GM12878 (cell line): ENCODE results near the gene SPRR5. TPM values are rescaled to one million over a fixed set of nuclear protein-coding genes. Genes with fewer than 3 reads are reported as not detected.

Source experiments
- ATAC-seq: fragments of 200-7000 bp; cut with Tn5 transposase; 3 replicates; pipeline ENCODE4 v1.9.1; 2020; ENCODE audit warnings: mild to moderate bottlenecking, moderate library complexity
- BruUV-seq: library from RNA; stranded (reverse); fragments of 400-500 nt; replicated peaks from 2 replicates; lab custom pipeline; 2021; lab: Mats Ljungman, UMichigan
- CTCF ChIA-PET: fragments of 300-600 bp; sonication (Branson Sonifier 250); formaldehyde crosslinking; extraction: SDS; loops from one replicate; lab custom pipeline; 2021; ENCODE audit warnings: inconsistent platforms; lab: Yijun Ruan, JAX
- POLR2A ChIA-PET: fragments of 350-600 bp; formaldehyde crosslinking; extraction: SDS; loops from one replicate; lab custom pipeline; 2021; ENCODE audit warnings: inconsistent platforms; lab: Charles Lee
- RAD21 ChIA-PET: fragments of 300-600 bp; sonication (Branson Sonifier 250); formaldehyde crosslinking; loops from one replicate; lab custom pipeline; 2023; ENCODE audit warnings: antibody characterized with exemption; ENCODE audit not compliant: unreplicated experiment; lab: Charles Lee
- SMC1A ChIA-PET: fragments of 300-600 bp; sonication (Branson Sonifier 250); formaldehyde crosslinking; loops from one replicate; lab custom pipeline; 2023; ENCODE audit not compliant: unreplicated experiment, uncharacterized antibody; lab: Charles Lee
- DNase-seq: peaks from one replicate; pipeline ENCODE4 v3.0.0-alpha.2; 2011; ENCODE audit warnings: low read depth, low spot score
- FAIRE-seq: peaks from 3 replicates; lab custom pipeline; 2011; peaks lifted over from hg19 to GRCh38; lab: Jason Lieb, UNC
- H2AFZ ChIP-seq: 2 replicates; pipeline ENCODE4 v1.6.0; 2011; ENCODE audit warnings: low read depth, low read length, control low read depth; ENCODE audit not compliant: control insufficient read depth
- H3K27ac ChIP-seq: 2 replicates; pipeline ENCODE4 v1.5.1; 2011; ENCODE audit warnings: control low read depth; ENCODE audit not compliant: control insufficient read depth, insufficient read depth
- H3K27me3 ChIP-seq, 2 experiments: replicated peaks in 1 of 2; 2 replicates each; pipeline versions ENCODE4 v1.6.0 to v1.6.1; 2011; ENCODE audit warnings: low read length in 1 of 2; ENCODE audit not compliant: control insufficient read depth in 2 of 2, insufficient read depth in 2 of 2
- H3K36me3 ChIP-seq, 2 experiments: 2 replicates each; pipeline ENCODE4 v1.5.1; 2011; ENCODE audit warnings: low read length in 1 of 2; ENCODE audit not compliant: control insufficient read depth in 2 of 2, insufficient read depth in 2 of 2
- H3K4me1 ChIP-seq: 2 replicates; pipeline ENCODE4 v1.6.1; 2011; ENCODE audit warnings: mild to moderate bottlenecking, low read length, moderate library complexity, mixed read lengths; ENCODE audit not compliant: control insufficient read depth, insufficient read depth
- H3K4me2 ChIP-seq: 2 replicates; pipeline ENCODE4 v1.6.0; 2011; ENCODE audit warnings: control low read depth; ENCODE audit not compliant: control insufficient read depth, insufficient read depth
- H3K4me3 ChIP-seq: fragments of 200-600 bp; sonication (generic); 2 replicates; pipeline ENCODE4 v1.5.1; 2016
- H3K79me2 ChIP-seq: 2 replicates; pipeline ENCODE4 v1.6.0; 2011; ENCODE audit warnings: low read length; ENCODE audit not compliant: control insufficient read depth, insufficient read depth
- H3K9ac ChIP-seq: 2 replicates; pipeline ENCODE4 v1.8.0; 2011; ENCODE audit warnings: low read length, control low read depth, mixed read lengths; ENCODE audit not compliant: control insufficient read depth, insufficient read depth
- H3K9me3 ChIP-seq: replicated peaks from 3 replicates; pipeline ENCODE4 v1.5.1; 2011; ENCODE audit warnings: mild to moderate bottlenecking, low read length; ENCODE audit not compliant: control insufficient read depth, insufficient read depth
- H4K20me1 ChIP-seq: 2 replicates; pipeline ENCODE4 v1.6.0; 2011; ENCODE audit not compliant: control insufficient read depth, insufficient read depth
- EZH2 ChIP-seq: IDR thresholded peaks from 2 replicates; pipeline ENCODE4 v1.6.1; 2012; ENCODE audit warnings: low read depth, mild to moderate bottlenecking, control low read depth, inconsistent platforms, low read length, borderline replicate concordance; ENCODE audit not compliant: control insufficient read depth
- HCFC1 ChIP-seq: fragments of 150-350 bp; IDR thresholded peaks from 2 replicates; pipeline ENCODE4 v1.6.1; 2014; ENCODE audit warnings: low read length
- SREBF2 ChIP-seq: IDR thresholded peaks from 2 replicates; pipeline ENCODE4 v1.6.1; 2012; ENCODE audit warnings: mild to moderate bottlenecking, low read length
- WGBS: methylation state at CpG from one replicate; pipeline ENCODE4 v1.1.6; 2016; ENCODE audit warnings: low lambda C conversion rate; ENCODE audit not compliant: insufficient replicate concordance, insufficient coverage; ENCODE audit errors: missing lambda C conversion rate; 5-methylcytosine and 5-hydroxymethylcytosine counted together
- in situ Hi-C: fragments of 300-500 bp; cut with MboI; formaldehyde crosslinking; loops from 9 replicates; pipeline ENCODE4 v1.14.3; 2018; ENCODE audit warnings: mixed read lengths
- intact Hi-C: fragments of 100-400 bp; cut with micrococcal nuclease; formaldehyde crosslinking; loops from one replicate; pipeline ENCODE4 v1.14.2; 2022; ENCODE audit not compliant: unreplicated experiment
- polyA plus RNA-seq, 11 experiments: library from polyadenylated mRNA; depleted of rRNA in 4 of 11; unstranded in 6 of 11; stranded (reverse) in 5 of 11; fragments of >200 nt; fragmentation: Nextera tagmentation in 4 of 11; fragmentation: Illumina TruSeq in 1 of 11; extraction: Ambion mirVana in 4 of 11; extraction: Trizol in 1 of 11; gene quantifications; 1 replicate in 1 of 11; 2 replicates in 10 of 11; pipeline versions ENCODE4 v1.2.1 to v1.2.3, GENCODE V29; 2011 to 2016; ENCODE audit warnings: inconsistent platforms in 2 of 11, missing spikeins in 2 of 11, low read depth in 1 of 11
- total RNA-seq, 4 experiments: library from RNA; depleted of rRNA in 3 of 4; stranded (reverse); fragments of >200 nt in 3 of 4; fragmentation: Illumina TruSeq in 1 of 4; extraction: Trizol in 1 of 4; gene quantifications; 2 replicates each; pipeline versions ENCODE4 v1.2.1 to v1.2.3, GENCODE V29; 2013 to 2021
- TF ChIP-seq, protein P1 (sequence below), 3 experiments: IDR thresholded peaks in 2 of 3; conservative IDR thresholded peaks in 1 of 3; 2 replicates each; pipeline ENCODE4 v1.5.1; 2011; ENCODE audit warnings: low read depth in 3 of 3, low read length in 3 of 3, mild to moderate bottlenecking in 3 of 3, control low read depth in 2 of 3, moderate library complexity in 2 of 3, inconsistent platforms in 1 of 3, mixed read lengths in 1 of 3; ENCODE audit not compliant: control insufficient read depth in 2 of 3, insufficient read depth in 1 of 3; ENCODE audit errors: extremely low read depth in 1 of 3
- TF ChIP-seq, protein P2 (sequence below): IDR thresholded peaks from 2 replicates; pipeline ENCODE4 v1.6.1; 2012; ENCODE audit warnings: low read depth, low read length, improper control_type of control experiment

Gene SPRR5
- total and polyA plus RNA-seq, 10 of the 15 experiments (the other 5 are each of a cell fraction or from before 2014, with no cell fraction given): not detected

DNA sequence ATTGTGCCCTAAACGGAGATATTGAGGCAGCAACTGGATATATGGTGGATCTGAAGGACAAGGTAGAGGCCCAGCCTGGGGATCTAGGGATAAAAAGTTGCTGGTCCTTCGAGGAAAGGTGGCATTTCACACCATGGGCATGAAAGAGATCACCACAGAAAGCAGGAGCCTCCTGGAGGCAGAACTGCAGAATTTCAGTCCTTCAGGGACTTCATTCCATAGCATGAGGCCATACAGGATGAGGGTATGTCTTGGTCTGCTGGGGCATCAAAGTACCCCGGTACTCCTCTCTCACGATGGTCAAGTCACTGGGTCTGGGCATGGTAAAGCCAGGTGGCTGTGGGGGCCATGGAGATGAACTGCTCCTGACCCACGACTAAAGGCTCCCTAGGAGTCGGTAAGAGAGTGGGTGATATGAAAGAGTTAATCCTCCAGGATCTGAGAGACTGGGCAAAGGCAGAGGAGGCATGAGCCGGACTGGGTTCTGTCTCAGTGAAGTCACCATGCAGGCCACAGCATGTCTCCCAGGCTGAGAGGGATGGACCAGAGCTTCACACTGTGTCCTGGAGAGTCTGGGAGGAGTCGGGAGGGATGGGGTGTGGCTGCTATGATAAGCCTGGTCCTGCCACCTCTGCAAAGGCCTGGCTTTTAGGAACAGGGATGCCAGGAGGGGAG is 5.8 kb upstream of the SPRR5 start:
- no peak for ATAC-seq
- no peak overlapping the region for H2AFZ ChIP-seq
- H3K9ac ChIP-seq: no peak overlapping the region
- no peak overlapping the region for H3K27ac ChIP-seq
- no peaks in the 10 kb centered on the region for H4K20me1 ChIP-seq
- FAIRE-seq: no peak
- no peak overlapping the region for H3K4me2 ChIP-seq
- 19% methylated on average over 8 of the region's 8 CpGs for WGBS
- no peaks in the 10 kb centered on the region for H3K4me1 ChIP-seq
- no peaks in the 10 kb centered on the region for H3K27me3 ChIP-seq
- in situ Hi-C loops: no loop called here
- RAD21 ChIA-PET: no interaction called here
- CTCF ChIA-PET: no interaction called here
- POLR2A ChIA-PET: no interaction called here
- H3K36me3 ChIP-seq: no peaks in the 10 kb centered on the region
- no TSS peak for BruUV-seq
- no peak overlapping the region for H3K4me3 ChIP-seq
- H3K9me3 ChIP-seq: no peaks in the 10 kb centered on the region
- TF ChIP-seq, protein P1, sequence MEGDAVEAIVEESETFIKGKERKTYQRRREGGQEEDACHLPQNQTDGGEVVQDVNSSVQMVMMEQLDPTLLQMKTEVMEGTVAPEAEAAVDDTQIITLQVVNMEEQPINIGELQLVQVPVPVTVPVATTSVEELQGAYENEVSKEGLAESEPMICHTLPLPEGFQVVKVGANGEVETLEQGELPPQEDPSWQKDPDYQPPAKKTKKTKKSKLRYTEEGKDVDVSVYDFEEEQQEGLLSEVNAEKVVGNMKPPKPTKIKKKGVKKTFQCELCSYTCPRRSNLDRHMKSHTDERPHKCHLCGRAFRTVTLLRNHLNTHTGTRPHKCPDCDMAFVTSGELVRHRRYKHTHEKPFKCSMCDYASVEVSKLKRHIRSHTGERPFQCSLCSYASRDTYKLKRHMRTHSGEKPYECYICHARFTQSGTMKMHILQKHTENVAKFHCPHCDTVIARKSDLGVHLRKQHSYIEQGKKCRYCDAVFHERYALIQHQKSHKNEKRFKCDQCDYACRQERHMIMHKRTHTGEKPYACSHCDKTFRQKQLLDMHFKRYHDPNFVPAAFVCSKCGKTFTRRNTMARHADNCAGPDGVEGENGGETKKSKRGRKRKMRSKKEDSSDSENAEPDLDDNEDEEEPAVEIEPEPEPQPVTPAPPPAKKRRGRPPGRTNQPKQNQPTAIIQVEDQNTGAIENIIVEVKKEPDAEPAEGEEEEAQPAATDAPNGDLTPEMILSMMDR (IDR thresholded peaks at IDR 0.05 in 2 of 3, conservative IDR thresholded peaks at IDR 0.05 in 1 of 3; ENCODE audit: control insufficient read depth in 2 of 3, extremely low read depth in 1 of 3, insufficient read depth in 1 of 3, low read depth in 3 of 3, low read length in 3 of 3): 0 out of 6 replicates have a peak, but pooled peaks of 1 of the 3 experiments have one; percentile 4
- TF ChIP-seq SREBF2 (no peak), EZH2 (no peak), HCFC1 (no peak)
- TF ChIP-seq, protein P2, sequence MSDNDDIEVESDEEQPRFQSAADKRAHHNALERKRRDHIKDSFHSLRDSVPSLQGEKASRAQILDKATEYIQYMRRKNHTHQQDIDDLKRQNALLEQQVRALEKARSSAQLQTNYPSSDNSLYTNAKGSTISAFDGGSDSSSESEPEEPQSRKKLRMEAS: no peak
- SMC1A ChIA-PET: no interaction called here
- DNase-seq: no peak
- no peaks in the 10 kb centered on the region for H3K79me2 ChIP-seq
- intact Hi-C loops: no loop called here
